ENCODE data around the gene GDPGP1.

The GDPGP1 gene

GRCh38 chr15:90294601-90295269 is 60.7 kb downstream of the GDPGP1 start:
- no peak overlapping the region for H3K4me3 ChIP-seq (ENCODE audit: low read depth, low read length)

GRCh38 chr15:90295270-90295648 is 61.2 kb downstream of the GDPGP1 start:
- no peak overlapping the region for H3K4me3 ChIP-seq (ENCODE audit: low read depth, low read length)

Data from iPS-11a (cell line).